ENCODE results near the gene PAK5. TPM values are rescaled to one million over a fixed set of nuclear protein-coding genes. Genes with fewer than 3 reads are reported as not detected.

PAK5 gene
- under 0.01 TPM in 2 replicates for total RNA-seq

GRCh38 chr20:9838378-9839295 lies at the start of gene PAK5:
PAK5 (minus strand) TSS chr20:9839076; CDS start chr20:9644328, 194,748 bp downstream.
- peak; percentile 7 to 23 for DNase-seq (ENCODE audit: low read depth in 2 of 2)

- no peak for DNase-seq (ENCODE audit: low read depth in 2 of 2)
Measured at GRCh38 chr20:9887706-9888105, 48.8 kb upstream of the PAK5 start.

- no peak for DNase-seq (ENCODE audit: low read depth in 2 of 2)
Measured at GRCh38 chr20:9886227-9886626, 47.4 kb upstream of the PAK5 start.

GRCh38 chr20:9884666-9885065 lies 45.8 kb upstream of the PAK5 start:
- DNase-seq (ENCODE audit: low read depth in 2 of 2): no peak

GRCh38 chr20:9884061-9884460 lies 45.2 kb upstream of the PAK5 start:
- no peak for DNase-seq (ENCODE audit: low read depth in 2 of 2)

- no peak for DNase-seq (ENCODE audit: low read depth in 2 of 2)
Measured at GRCh38 chr20:9877932-9878495, 39.1 kb upstream of the PAK5 start.

- no peak for DNase-seq (ENCODE audit: low read depth in 2 of 2)
Measured at GRCh38 chr20:9867196-9867980, 28.5 kb upstream of the PAK5 start.

GRCh38 chr20:9852566-9852965 lies 13.7 kb upstream of the PAK5 start:
- no peak for DNase-seq (ENCODE audit: low read depth in 2 of 2)

GRCh38 chr20:9839626-9840025 lies 750 bp upstream of the PAK5 start:
- no peak for DNase-seq (ENCODE audit: low read depth in 2 of 2)

GRCh38 chr20:9838035-9838377 lies 870 bp downstream of the PAK5 start:
- DNase-seq (ENCODE audit: low read depth in 2 of 2): no peak

GRCh38 chr20:9837634-9838033 lies 1.2 kb downstream of the PAK5 start:
- DNase-seq (ENCODE audit: low read depth in 2 of 2): no peak

GRCh38 chr20:9835302-9835701 lies 3.6 kb downstream of the PAK5 start:
- no peak for DNase-seq (ENCODE audit: low read depth in 2 of 2)

GRCh38 chr20:9831032-9831431 lies 7.8 kb downstream of the PAK5 start:
- no peak for DNase-seq (ENCODE audit: low read depth in 2 of 2)

GRCh38 chr20:9829835-9830234 lies 9.0 kb downstream of the PAK5 start:
- DNase-seq (ENCODE audit: low read depth in 2 of 2): no peak

GRCh38 chr20:9817654-9818053 lies 21.2 kb downstream of the PAK5 start:
- DNase-seq (ENCODE audit: low read depth in 2 of 2): no peak

- no peak for DNase-seq (ENCODE audit: low read depth in 2 of 2)
Measured at GRCh38 chr20:9815632-9816031, 23.2 kb downstream of the PAK5 start.

- DNase-seq (ENCODE audit: low read depth in 2 of 2): no peak
Measured at GRCh38 chr20:9810738-9811137, 28.1 kb downstream of the PAK5 start.

- no peak for DNase-seq (ENCODE audit: low read depth in 2 of 2)
Measured at GRCh38 chr20:9809271-9809670, 29.6 kb downstream of the PAK5 start.

GRCh38 chr20:9808166-9808565 lies 30.7 kb downstream of the PAK5 start:
- no peak for DNase-seq (ENCODE audit: low read depth in 2 of 2)

- DNase-seq (ENCODE audit: low read depth in 2 of 2): no peak
Measured at GRCh38 chr20:9807136-9807535, 31.7 kb downstream of the PAK5 start.

- DNase-seq (ENCODE audit: low read depth in 2 of 2): no peak
Measured at GRCh38 chr20:9800421-9800820, 38.5 kb downstream of the PAK5 start.

GRCh38 chr20:9794831-9795230 lies 44.0 kb downstream of the PAK5 start:
- DNase-seq (ENCODE audit: low read depth in 2 of 2): no peak

Measured in dermis microvascular lymphatic vessel endothelial cell (primary cell).